GM23338 (cell line): Measurements from ENCODE around the gene CCDC186.

Experiments
- CTCF ChIP-seq, 2 experiments: fragments of 200-600 bp in 1 of 2; sonication (generic) in 1 of 2; conservative IDR thresholded peaks; 2 replicates each; pipeline versions ENCODE4 v1.5.1 to v1.6.1; 2016 to 2017; ENCODE audit warnings: antibody characterized with exemption in 2 of 2, low read depth in 2 of 2, mild to moderate bottlenecking in 2 of 2, moderate library complexity in 1 of 2
- EZH2 ChIP-seq: fragments of 200-600 bp; sonication (generic); IDR thresholded peaks from one replicate; pipeline ENCODE4 v1.8.0; 2017; ENCODE audit warnings: antibody characterized with exemption, mild to moderate bottlenecking, low read depth; ENCODE audit not compliant: unreplicated experiment
- POLR2AphosphoS5 ChIP-seq: IDR thresholded peaks from 2 replicates; pipeline ENCODE4 v1.6.1; 2016; ENCODE audit warnings: antibody characterized with exemption, low read depth

GRCh38 chr10:114168450-114169009, 5.5 kb downstream of the CCDC186 start:
- no peak for TF ChIP-seq CTCF (conservative IDR thresholded peaks at IDR 0.05; ENCODE audit: low read depth in 2 of 2)
- TF ChIP-seq EZH2: no peak
- TF ChIP-seq POLR2AphosphoS5: no peak
